H4 (cell line): ENCODE data around the gene LIFR. TPM values are rescaled to one million over a fixed set of nuclear protein-coding genes. Genes with fewer than 3 reads are reported as not detected.

Source experiments
- DNase-seq: peaks from one replicate; pipeline ENCODE4 v3.0.0-alpha.2; 2015; ENCODE audit warnings: low spot score
- total RNA-seq: library from RNA; depleted of rRNA; stranded (reverse); fragments of >200 nt; shearing (Covaris generic); gene quantifications from 2 replicates; pipeline ENCODE4 v1.2.3, GENCODE V29; 2014

Gene LIFR
- total RNA-seq, 1 experiment from 2014 or later, result 31.2 TPM

DNA sequence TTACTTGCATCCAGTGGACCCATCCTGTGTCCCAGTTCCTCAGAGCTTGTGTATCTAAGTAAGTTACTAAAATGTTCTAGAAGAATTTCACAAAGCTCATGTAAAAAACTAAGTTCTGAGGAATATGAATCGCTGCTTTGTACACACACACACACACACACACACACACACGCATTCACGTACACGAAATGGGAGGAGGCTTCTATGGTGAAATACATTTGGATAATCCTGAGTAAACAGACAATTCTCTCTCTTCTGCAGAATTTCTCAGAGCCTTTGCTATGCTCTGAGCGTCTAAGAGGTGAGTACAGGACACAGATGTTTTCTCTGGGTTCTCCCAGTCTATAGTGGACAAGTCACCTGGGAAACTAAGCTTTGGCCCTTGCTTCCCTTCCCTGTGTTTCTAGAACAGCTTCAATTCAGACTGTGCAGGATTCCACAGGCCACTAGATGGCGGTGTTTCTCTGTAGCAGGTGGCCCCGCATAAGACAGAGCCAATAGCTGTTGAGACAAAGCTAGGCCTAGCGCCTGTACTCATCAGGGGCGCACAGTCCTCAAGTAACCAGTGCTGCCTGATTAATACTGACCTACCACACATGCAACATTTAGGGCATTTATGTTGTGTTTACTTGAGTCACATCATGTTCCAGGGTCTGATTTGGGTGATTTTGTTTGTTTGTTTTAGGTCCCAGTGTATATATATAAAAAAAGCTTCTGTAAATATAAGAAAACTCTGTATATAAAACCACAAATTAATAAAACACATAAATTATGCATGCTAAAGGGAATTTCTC, 114.8 kb downstream of the LIFR start:
- peak; percentile 95 for DNase-seq

DNA sequence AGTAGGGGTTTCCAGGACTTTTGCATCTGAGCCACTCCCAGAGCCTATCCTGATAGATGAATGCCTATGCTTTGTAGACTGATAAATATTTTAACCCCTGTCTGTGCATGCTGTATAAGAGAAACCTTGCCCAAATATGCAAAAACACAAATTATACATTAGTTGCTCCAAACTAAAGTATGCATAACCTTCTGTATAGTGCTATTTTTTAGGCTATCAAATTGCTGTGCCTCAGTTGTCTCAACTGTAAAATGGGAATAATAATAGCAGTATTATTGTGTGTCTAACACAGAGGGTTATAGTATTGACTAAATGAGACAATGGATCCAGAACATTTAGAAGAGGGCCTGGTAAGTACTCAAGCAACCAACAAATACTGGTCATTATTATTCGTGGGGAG, 117.7 kb downstream of the LIFR start:
- no peak for DNase-seq

DNA sequence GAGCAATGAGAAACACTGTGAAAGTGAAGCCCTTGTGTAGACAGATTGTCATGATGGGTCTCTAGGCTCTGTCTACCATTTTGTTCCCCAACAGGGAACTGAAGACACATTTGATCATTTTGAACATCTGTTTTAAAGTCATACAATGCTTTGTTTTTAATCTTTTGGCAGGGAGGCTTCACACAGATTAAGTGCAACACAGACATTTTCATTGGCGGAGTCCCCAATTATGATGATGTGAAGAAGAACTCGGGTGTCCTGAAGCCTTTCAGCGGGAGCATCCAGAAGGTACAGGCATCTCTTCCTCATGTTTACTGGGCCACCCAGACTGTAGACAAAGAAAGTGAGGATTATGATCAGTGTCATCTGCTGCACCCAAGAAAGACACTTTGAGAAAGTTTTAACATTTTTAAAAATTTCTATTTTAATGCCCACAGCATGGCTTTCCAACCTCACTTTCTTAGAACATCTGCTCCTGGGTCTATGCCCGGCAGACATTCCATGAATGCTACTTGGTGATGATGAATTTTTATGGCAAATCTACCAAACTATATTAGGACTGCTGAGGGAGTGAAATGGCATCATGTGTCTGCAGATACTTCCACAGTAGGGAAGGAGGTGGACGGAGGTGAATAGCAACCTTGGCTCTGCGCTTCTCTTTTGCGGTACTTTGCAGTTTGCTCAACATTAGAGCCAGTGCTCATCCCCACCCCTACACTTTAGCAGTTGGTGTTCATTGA, 121.3 kb downstream of the LIFR start:
- DNase-seq, result no peak

DNA sequence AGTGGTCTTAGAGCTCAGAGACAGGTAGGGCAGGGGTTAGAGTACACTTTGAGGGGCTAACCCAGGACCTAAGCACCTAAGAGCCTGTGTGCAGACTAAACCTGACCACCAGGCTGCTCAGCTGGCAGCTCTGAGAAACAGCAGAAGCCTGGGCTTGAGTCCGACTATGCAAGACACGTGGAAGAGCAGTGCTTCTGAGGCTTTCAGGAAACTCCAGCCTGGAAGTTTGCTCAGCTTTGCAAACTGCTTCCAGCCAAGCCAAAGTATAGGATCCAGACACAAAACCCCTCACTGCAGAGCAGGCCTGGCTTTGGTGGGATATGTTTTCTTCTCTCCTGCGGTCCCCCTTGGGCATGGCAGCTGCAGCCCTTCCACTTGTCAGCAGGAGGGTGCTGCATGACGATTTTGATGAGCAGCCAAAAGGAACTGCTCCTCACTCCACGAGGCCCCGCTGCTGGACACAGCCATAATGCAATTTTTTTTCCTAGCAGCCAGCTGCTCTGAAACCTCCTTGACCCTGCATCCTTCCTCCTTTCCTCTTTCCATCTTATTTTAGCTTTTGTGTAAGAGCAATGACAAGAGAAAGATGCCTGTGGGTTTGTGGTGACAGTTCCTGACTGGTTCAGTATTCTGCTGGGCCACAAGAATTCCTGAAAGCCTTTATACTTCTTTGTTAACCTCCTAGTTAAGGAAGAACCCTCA, 123.1 kb downstream of the LIFR start:
- peak; percentile 74 for DNase-seq

DNA sequence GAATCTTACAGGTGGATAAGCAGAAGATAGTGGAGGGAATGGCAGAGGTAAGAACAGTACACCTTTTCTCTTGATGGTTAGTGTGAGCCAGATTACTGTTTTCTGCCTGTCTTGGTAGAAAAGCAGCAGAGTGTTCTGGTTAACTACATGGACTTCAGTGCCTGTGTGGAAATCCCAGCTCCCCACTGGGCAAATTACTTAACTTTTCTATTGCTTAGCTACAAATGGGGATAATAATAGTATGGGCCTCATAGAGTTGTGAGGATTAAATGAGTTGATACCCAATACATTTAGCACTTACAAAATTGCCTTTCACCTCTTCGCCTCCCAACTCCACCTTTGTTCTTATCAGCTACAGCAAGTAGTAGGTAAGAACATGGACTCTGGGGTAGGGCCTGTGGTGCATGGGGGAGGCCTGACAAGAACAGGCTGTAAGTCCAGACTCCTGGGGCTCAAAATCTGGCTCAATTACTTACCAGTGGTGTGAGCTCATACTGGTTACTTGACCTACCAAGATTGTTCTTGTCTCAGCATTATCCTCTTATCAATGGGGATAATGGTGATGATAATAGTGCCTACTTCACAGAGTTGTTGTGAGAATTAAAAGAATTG, 125.1 kb downstream of the LIFR start:
- DNase-seq, result no peak

DNA sequence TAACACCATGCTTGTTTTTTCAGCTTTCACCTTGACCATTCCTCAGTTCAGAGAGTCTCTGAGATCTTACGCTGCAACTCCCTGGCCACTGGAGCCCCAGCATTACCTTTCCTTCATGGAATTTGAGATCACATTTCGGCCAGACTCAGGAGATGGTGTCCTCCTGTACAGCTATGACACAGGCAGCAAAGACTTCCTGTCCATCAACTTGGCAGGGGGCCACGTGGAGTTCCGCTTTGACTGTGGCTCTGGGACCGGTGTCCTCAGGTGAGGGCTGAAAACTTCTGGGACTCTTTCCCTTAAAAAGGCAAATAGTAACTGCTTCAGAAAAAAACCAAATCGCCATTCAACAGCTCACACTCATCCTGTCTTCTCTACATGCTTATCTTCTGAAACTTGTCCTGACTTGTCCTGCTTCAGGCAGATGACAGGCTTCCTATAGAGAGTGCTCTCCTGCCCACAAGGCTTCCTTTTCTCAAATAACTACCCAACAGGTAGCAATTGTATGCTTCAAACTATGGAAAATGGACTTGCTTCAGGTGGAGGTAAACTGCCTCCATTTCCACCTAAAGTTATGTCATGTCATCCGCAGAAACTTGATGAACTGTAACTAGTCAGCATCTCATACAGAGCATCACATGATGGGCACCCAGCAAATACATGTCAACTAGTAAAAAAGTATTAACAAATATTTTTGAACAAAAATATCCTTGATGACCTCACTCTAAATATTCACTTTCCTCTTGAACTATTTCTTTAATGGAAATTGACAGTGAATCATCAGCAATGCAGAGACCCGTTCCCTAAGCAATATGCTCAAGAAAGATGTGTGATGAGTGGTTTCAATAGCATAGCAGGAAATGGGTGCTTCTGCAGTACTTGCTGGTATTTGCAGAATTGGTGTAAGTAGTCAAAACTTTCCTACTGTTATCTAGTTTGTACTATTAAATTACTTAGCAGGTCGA, 129.2 kb downstream of the LIFR start:
- no peak for DNase-seq

DNA sequence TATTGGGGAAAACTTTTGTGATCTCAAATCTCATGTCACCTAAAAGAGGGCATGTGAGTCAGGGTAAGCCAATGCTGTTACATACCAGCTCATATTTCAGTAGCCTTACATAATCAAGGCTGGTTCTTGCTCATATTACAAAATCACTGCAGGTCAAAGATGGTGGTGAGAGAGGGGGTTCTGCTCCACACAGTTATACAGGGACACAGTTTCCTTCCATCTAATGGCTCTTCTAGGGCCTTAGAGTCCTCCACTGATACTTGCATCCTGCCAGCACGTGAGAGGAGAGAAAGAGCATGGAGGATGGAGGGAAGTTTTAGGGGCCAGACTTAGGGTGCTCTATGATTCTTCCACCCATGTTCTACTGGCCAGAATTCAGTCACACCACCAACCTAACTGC, 130.0 kb downstream of the LIFR start:
- DNase-seq, result peak; percentile 51
